CD4-positive, alpha-beta T cell treated with Interleukin-15 for 1 hour (primary cell): ENCODE results near the gene TGFBR2.
"Not testable (repeated sequence)": the region's sequence is repeated elsewhere in the genome, so short reads cannot be mapped to it uniquely, and the experiment has no call there.

ENCODE experiments used
- DNase-seq: peaks from one replicate; pipeline ENCODE4 v3.0.0-alpha.2; 2020

Gene TGFBR2

DNA sequence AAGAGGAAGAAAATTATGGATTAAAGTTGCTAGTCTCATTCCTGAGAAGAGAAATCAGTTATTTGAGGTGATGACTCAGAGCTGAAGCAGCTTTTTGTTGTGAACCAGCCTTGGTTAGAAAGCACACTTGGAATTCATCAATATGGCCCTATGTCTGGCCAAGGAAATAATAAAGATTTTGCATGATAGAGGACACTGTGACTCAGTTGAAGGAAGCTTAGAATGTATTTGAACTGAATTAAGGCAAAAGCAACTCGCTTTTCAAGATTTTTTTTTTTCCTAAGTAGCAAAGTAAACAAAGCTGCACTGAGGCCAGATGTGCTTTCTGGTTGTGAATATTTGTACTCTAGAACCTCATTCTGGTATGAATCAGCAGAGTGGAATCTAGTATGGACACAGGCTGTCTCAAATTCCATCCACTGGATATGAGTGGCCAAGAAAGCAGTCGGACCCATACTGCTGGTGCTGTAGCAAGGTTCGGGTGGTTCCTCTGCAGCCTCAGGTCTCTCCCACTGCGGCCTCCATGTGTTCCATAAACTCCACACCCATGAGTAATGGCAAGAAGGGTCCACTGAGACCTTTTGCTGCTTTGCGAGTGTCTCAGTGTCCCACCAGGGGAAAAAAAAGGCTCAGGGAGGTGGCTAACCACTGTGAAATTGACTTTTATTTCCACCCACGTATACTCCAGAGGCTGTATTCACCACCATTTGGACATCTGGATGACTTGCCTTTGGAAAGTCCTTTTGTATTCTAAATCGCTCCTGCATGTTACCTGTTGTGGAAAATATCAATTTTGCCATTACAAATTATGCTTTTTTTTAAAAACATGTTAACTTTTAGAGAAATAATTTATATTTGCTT, 53.1 kb downstream of the TGFBR2 start:
- DNase-seq: no peak

DNA sequence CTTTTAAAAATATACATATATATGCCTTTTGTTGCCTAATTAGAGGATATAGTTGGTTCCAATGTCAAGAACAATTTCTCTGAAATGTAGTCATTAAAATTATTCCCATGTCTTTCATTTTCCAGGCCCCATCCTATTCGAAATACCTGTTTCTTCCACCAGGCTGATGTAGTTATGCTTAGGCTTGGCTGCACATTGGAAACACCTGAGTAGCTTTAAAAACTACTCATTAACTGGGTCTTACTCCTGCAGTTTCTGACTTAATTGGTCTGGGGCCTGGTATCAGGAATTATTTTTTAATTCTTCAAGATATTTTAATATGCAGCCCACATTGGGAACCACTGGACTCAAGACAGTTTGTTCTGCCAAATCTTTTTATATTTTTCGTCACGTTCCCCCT, 53.7 kb downstream of the TGFBR2 start:
- DNase-seq: no peak

DNA sequence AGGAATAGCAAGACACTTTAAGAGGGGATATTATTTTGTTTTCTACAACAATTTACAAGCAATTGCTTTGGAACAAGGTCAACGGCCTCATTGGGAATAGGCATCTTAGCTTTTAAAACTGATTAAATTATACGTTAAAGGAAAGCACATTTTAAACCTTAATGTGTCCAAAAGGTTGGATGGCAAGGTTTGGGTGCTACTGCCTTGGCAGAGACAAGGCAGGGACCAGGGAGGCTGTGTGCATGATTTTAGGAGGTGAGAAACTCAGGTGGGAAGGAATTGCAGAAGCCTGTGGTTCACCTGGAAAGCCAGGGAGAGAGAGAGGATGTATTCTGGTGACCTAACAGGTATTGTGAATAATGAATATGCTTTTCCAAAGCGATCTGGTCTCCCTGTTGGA, 54.3 kb downstream of the TGFBR2 start:
- no peak for DNase-seq

DNA sequence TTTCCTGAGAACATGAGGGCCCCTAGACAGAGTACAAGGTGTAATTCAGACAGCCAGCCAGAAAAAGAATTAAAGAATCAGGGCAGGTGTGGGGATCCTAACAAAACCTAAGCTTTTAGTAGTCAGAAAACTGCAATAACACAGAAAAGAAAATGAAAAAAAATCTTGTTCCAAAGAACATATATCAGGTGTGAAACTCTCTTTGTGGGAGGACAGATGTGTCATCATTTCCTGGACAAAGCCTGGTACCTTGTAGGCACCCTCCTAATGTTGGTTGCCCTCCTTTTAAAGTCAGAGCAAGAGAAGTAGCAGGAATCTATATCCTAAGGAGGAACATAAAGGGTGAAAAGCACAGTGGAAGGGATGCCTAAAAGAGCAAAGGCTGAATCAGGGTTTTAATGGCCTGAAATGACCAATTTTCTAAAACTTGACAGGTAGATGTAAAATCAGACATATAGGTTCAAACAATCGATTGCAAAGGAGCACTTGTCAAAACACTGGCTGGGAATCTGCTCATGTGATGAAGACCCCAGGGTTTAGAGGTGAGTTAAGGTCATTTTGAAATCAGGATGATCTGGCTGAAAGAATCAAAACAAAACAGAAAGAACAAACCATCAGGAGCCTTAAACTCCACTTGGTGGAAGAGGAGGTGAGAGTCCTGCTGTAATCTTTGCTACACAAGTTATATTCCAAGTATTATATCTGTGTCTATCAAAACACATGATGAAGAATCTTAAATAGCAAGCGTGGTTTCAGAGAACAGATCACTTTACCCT, 54.9 kb downstream of the TGFBR2 start:
- no peak for DNase-seq

DNA sequence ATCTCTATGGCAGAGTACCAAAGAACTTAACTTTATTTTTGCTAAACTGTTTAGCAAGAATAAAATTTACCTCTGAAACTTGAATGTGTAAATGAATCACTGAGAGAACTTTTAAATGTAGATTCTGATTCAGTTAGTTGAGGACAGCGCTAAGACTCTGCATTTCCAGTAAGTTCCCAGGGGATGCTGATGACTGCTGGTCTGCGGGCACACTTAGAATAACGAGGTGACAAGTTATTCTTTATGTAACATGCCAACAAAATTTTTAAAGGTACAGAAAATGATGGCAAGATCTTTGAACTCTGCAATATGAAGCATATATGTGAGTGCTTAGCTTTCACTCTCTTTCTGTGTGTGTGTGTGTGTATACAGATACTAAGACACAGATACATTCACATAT, 56.4 kb downstream of the TGFBR2 start:
- no peak for DNase-seq

DNA sequence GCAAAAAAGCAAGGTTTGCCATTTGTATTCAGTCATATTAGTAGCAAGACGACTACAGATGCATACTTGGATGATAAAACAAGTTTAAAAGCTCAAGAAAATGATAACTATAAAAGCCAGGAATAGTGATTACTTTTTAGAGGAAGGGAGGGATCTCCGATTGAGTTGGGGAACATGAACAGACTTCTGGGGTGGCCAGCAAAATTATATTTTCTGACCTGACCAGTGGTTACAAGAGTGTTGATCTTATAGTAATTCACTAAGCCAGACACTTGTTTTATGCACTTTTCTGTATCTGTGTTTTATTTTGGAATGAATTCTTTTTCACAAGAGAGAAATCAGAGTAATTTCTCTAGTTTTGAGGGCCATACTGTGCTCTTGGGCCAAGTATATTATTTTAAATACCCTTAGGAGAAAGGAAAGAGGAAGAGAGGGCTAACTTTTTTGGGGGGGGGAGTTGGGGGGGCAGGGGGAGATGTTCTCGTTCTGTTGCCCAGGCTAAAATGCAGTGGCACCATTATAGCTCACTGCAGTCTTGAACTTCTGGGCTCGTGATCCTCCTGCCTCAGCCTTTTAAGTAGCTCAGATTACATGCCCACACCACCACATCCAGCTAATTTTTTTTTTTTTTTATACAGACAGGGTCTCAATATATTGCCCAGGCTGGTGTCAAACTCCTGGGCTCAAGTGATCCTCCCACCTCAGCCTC, 57.3 kb downstream of the TGFBR2 start:
- DNase-seq: no peak

DNA sequence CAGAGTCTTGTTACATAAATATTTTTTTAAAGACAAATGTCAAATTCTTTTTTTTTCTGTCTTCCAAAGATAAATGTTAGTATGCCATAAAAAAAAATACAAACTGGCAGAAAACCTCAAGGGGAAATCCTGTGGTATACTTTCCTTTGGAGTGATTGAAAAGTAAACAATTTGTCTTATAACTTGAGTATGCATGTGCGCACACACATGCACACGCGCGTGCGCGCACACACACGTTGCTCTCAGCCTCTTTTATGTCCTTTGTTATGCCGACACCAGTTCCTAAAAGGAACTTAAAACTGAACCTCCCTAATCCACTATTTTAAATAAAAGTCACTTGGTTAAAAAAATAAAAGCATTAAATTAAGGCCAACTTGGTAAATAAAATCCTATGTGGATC, 58.1 kb downstream of the TGFBR2 start:
- no peak for DNase-seq

DNA sequence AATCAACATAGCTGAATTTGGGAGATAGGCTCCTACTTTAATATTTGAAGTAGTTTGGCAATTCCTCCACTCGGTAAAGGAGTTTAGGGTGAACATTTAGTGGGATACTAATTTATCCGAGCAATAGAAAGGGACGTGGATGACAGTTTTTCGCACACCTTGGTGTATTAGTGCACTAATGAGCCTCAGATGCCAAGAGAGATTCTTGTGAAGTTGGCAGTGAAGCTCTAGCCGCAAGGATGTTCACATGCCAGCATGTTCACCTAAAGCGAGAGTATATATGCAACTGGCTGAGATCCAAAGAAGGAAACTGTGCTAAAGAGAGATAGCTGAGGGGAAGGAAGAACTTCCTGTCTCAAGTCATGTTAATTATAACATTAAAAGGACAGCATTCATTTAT, 58.5 kb downstream of the TGFBR2 start:
- DNase-seq: no peak

DNA sequence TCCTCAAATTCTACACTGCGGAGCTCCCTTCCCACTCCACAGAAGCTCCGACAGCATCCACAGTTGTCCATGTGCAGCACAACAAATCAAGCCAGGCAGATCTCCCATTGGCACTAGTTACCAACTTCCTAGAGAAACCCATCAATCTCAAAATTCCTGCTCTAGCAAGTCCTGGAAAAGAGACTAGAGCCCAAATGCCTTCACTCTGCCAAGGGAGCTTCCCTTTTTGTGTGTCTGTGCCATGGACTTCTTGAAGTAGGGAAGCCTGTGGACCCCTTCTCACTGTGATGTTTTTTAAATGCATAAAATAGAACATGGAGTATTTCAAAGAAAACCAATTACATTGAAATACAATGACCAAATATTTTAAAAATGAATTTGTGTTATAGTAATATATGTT, 59.1 kb downstream of the TGFBR2 start:
- DNase-seq: no peak

DNA sequence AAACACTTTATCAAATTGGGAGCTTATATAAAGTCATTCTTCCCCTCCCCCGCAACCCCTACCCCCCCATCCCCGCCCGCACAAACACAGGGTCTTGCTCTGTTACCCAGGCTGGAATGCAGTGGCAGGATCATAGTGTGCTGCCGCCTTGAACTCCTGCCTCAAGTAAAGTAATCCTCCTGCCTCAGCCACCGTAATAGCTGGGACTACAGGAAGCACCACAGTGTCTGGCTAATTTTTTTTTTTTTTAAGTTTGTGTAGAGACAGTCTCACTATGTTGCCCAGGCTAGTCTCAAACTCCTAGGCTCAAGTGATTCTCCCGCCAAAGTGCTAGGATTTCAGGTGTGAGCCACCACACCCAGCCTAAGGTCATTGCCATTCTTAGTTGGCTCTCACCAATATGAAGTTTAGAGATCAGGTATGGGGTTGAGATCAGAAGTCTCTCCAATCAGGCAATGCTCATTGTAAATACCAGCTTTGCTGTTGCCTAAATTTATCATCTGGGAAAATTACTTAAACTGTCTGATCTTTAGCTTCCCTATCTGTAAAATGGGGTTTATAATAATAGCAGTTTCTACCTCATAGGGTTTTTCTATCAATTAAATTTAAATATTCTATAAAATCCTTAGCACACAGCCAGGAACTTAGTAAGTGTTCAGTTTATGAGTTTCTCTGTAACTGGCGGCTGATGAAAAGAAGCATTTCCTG, 60.3 kb downstream of the TGFBR2 start:
- DNase-seq: no peak

DNA sequence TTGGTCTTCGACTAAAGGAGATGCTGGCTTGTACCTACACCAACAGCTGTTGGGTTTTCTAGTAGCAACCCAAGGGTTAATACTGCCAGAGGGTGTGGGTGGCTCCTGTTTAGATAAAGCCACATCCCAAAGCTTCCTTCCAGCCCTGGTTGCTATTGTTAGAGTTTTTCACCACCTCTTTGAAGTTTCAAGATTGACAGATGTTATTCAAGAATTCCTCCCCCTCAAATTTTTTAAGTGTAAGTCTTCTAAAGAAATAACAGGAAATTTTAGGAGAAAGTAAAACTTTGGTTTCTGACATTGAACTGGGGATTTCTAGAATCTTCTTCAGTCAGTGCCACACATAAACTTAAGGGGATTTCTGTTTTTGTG, 60.9 kb downstream of the TGFBR2 start:
- DNase-seq: no peak

DNA sequence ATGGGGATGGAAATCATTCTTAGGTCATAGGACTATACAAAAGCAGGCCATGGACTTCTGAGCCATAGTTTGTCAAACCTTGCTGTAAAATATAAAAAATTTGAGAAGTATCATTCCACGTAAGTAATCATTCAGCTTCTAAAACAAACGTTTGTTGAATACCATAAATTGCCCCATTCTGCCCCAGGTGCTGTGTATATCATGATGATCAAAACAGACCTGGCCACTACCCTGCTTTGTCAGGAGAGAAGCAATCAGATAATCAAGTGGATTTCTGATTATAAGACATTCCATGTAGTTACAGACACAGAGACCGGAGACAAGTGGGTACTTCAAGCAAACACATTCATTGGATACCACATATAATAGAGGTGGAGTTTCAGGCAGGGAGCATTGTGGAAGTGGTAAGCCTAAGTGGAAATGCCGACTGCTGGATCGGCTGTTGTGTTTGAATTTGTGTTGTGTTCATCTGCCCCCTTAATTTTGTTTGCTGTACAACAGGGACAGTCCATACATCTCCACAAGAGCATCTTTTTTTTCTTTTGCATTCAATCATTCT, 61.7 kb downstream of the TGFBR2 start:
- DNase-seq: no peak

DNA sequence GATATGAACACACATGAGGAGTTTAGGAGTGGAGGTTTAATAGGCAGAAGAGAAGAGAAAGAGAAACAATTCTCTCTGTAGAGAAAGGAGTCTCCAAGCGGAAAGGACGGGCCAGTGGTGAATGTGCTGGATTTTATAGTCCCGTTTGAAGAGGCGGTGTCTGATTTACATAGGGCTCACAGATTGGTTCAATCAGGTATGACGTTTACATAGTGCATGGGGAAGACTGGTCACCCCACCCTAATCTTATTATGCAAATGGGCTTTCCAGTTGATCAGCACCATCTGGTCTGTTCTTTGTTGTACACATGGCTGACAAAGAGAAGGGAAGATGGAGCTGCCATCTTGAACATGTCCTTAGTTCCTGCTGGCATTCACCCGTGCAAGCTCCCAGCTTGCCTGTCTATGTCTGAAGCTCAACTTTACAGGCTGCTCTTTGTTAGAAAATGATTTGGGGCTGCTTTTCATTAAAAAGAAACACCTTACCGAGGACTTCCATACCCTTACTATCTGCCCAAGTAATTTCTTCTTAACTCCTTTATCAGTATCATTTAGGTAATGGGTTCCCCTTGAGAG, 63.0 kb downstream of the TGFBR2 start:
- not testable (repeated sequence) for DNase-seq

DNA sequence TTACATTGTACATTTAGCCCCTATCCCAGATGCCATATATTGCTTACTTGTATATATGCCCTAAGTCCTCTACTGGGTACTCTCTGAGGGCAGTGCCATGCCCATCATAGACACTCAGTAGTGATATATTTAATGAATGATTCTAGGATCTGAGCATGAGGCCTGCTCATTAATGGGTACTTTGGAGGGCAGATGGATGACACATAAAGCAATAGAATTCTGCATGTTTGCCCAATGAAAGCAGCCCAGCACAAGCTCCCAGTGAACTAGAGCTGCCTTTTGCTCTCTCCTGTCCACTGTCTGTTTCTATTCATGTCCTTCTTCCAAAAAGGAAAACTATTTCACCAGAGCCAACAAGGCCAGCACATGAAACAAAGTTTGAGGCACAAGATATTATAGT, 63.9 kb downstream of the TGFBR2 start:
- DNase-seq: no peak

DNA sequence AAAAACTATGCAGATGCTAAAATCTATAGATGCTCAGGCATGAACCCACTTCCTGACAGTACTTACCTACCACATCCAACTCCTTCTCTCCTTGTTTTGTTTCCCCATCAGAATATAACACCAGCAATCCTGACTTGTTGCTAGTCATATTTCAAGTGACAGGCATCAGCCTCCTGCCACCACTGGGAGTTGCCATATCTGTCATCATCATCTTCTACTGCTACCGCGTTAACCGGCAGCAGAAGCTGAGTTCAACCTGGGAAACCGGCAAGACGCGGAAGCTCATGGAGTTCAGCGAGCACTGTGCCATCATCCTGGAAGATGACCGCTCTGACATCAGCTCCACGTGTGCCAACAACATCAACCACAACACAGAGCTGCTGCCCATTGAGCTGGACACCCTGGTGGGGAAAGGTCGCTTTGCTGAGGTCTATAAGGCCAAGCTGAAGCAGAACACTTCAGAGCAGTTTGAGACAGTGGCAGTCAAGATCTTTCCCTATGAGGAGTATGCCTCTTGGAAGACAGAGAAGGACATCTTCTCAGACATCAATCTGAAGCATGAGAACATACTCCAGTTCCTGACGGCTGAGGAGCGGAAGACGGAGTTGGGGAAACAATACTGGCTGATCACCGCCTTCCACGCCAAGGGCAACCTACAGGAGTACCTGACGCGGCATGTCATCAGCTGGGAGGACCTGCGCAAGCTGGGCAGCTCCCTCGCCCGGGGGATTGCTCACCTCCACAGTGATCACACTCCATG, 65.3 kb downstream of the TGFBR2 start:
- DNase-seq: no peak

DNA sequence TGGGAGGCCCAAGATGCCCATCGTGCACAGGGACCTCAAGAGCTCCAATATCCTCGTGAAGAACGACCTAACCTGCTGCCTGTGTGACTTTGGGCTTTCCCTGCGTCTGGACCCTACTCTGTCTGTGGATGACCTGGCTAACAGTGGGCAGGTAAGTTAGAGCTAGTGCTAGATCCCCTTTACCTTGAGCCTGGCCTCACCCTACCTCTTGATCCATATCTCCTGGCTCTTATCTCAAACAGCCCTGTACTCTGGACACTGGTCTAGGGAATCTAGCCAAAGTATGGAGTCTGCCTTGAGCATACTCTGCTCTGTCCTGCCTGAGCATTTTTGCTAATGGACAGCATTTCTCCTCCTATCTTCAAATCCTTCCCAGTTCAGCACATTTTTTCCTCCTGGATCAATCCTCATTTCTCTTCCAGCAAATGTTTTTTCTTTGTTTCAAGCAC, 65.9 kb downstream of the TGFBR2 start:
- no peak for DNase-seq

DNA sequence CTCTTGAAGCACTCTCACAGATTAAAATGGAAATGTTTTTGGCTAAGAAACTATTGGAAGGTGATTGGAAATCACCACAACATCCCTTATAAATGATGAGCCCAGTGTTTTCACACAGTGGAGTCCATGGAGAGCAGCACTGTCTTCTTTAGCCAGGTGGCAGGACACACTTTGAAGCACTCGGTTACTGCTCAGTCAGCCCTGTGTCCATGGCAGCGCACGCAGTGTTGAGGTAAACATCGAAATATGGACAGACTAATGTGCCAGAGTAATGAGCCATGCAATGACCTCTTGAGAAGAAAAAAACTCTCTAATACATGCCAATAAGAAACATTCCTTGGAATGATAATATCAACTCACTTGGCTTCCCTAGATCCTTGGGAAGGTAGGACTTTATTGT, 66.6 kb downstream of the TGFBR2 start:
- no peak for DNase-seq

DNA sequence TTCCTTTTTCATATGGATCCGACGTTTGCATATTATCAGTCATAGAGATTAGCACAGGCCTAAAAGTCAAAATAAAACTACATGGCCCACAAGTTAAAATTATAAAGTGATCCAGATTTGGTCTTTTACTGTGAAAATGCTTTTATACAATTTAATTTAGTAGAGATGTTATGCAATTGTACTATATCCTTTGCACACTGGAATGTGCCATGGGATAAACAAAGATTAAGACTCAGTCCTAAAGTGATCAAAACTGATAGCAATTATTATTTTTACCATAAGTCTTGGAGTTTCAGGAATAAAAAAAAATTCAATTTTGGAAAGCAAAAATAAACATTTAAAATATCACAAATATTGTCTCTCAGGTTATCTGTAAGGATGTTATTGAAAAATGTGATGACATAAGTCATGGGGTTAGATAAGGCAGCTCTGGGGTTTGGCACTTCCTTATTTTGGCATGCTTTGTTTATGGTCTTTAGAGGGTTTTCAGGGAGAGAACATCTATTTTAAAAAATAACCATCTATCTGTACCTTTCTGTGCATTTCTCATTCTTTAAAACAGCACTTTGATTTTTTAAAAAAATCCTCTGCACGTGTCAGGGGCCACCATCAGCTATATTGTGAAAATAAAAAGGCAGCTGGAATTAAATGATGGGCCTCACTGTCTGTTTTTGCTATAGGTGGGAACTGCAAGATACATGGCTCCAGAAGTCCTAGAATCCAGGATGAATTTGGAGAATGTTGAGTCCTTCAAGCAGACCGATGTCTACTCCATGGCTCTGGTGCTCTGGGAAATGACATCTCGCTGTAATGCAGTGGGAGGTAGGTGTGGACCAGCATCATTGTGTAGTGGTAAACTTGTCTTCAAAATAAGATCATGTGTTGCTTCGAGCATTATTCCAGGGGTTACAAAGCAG, 67.3 kb downstream of the TGFBR2 start:
- DNase-seq: no peak

DNA sequence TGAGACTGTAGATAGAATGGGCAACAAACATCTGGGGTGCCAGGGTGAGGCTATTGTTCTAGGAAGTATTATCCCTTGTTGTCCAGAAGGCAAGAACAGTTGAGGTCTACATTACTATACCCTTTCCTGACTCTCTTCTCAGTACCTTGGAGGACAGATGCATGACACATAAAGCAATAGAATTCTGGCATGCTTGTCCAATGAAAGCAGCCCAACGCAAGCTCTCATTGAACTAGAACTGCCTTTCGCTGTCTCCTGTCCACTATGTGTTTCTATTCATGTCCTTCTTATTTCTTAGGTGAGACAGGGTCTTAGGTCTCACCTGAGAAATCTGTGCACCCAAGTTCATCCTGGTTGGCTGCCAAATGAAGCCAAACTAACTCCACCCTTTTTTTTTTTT, 68.6 kb downstream of the TGFBR2 start:
- no peak for DNase-seq

DNA sequence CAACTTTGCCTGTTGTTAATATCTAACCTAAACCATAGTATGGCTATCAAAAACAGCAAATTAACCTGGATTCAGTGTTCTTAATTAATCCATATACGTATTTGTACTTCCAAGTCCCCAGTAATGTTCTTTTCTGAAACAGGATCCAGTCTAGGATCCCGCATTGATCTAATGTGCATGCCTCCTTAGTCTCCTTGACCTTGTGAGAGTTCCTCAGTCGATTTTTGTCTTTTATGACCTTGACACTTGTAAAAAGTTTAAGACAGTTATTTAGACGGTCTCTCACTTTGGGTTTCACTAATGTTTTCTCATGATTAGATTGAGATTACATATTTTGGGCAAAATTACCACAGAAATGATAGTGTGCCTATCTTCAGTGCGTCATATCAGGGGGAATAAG, 69.4 kb downstream of the TGFBR2 start:
- no peak for DNase-seq
